ENCODE data around the gene SPNS2. TPM values are rescaled to one million over a fixed set of nuclear protein-coding genes. Genes with fewer than 3 reads are reported as not detected.

The SPNS2 gene
- total RNA-seq, 1 donor from 2014 or later: 12.4 TPM

GRCh38 chr17:4530799-4531730 lies 32.4 kb downstream of the SPNS2 start:
- DNase-seq (ENCODE audit: missing footprints) (no peak), ATAC-seq (no peak)
- intact Hi-C loops (cut with DNase I): loop anchor here (2.0 to 10.0 kb wide), 2 partner anchors 20 to 56 kb away; no protein-coding TSS in a partner anchor

GRCh38 chr17:4531988-4532736 lies 33.5 kb downstream of the SPNS2 start:
- intact Hi-C loops (cut with DNase I): loop anchor here (2.0 to 10.0 kb wide), 2 partner anchors 21 to 57 kb away; no protein-coding TSS in a partner anchor
- ATAC-seq (no peak), DNase-seq (ENCODE audit: missing footprints) (no peak)

GRCh38 chr17:4532860-4533522 lies 34.3 kb downstream of the SPNS2 start:
- no peak for DNase-seq (ENCODE audit: missing footprints)
- intact Hi-C loops (cut with DNase I): loop anchor here (10.0 kb wide), 1 partner anchor 58 kb away; no protein-coding TSS in a partner anchor

GRCh38 chr17:4533523-4534504 lies 35.1 kb downstream of the SPNS2 start:
- intact Hi-C loops (cut with DNase I): loop anchor here (10.0 kb wide), 1 partner anchor 59 kb away; no protein-coding TSS in a partner anchor
- no peak for ATAC-seq

More at GRCh38 chr17:4532860-4533522, 34.3 kb downstream of the SPNS2 start:
- no peak for ATAC-seq

GRCh38 chr17:4534515-4534914 lies 35.8 kb downstream of the SPNS2 start:
- DNase-seq (ENCODE audit: missing footprints) (no peak), ATAC-seq (no peak)
- intact Hi-C loops (cut with DNase I): loop anchor here (10.0 kb wide), 1 partner anchor 60 kb away; no protein-coding TSS in a partner anchor

More at GRCh38 chr17:4533523-4534504, 35.1 kb downstream of the SPNS2 start:
- DNase-seq (ENCODE audit: missing footprints): no peak

GRCh38 chr17:4534928-4535666 lies 36.4 kb downstream of the SPNS2 start:
- intact Hi-C loops (cut with DNase I): loop anchor here (10.0 kb wide), 1 partner anchor 60 kb away; no protein-coding TSS in a partner anchor
- DNase-seq (ENCODE audit: missing footprints) (no peak), ATAC-seq (no peak)

- no peak for ATAC-seq
- DNase-seq (ENCODE audit: missing footprints): no peak
- intact Hi-C loops (cut with DNase I): loop anchor here (2.0 to 10.0 kb wide), 2 partner anchors 35 to 61 kb away; no protein-coding TSS in a partner anchor
Measured at GRCh38 chr17:4535667-4536258, 37.1 kb downstream of the SPNS2 start.

GRCh38 chr17:4536259-4536741 lies 37.6 kb downstream of the SPNS2 start:
- ATAC-seq: peak; percentile 11
- peak; percentile 50 for DNase-seq (ENCODE audit: missing footprints)
- intact Hi-C loops (cut with DNase I): loop anchor here (2.0 to 10.0 kb wide), 2 partner anchors 35 to 61 kb away; no protein-coding TSS in a partner anchor

GRCh38 chr17:4536742-4537411 lies 38.2 kb downstream of the SPNS2 start:
- peak; percentile 49 for ATAC-seq
- intact Hi-C loops (cut with DNase I): loop anchor here (2.0 to 10.0 kb wide), 2 partner anchors 36 to 62 kb away; no protein-coding TSS in a partner anchor
- peak; percentile 64 for DNase-seq (ENCODE audit: missing footprints)

- peak; percentile 19 for ATAC-seq
- intact Hi-C loops (cut with DNase I): loop anchor here (2.0 to 10.0 kb wide), 2 partner anchors 37 to 63 kb away; no protein-coding TSS in a partner anchor
- peak; percentile 70 for DNase-seq (ENCODE audit: missing footprints)
Measured at GRCh38 chr17:4537451-4538235, 39.0 kb downstream of the SPNS2 start.

GRCh38 chr17:4538236-4539002 lies 39.7 kb downstream of the SPNS2 start:
- intact Hi-C loops (cut with DNase I): loop anchor here (10.0 kb wide), 1 partner anchor 64 kb away; no protein-coding TSS in a partner anchor
- ATAC-seq (peak; percentile 1), DNase-seq (ENCODE audit: missing footprints) (peak; percentile 59)

- ATAC-seq (no peak), DNase-seq (ENCODE audit: missing footprints) (peak; percentile 31)
- intact Hi-C loops (cut with DNase I): loop anchor here (10.0 kb wide), 1 partner anchor 64 kb away; no protein-coding TSS in a partner anchor
Measured at GRCh38 chr17:4539025-4539424, 40.3 kb downstream of the SPNS2 start.

- no peak for ATAC-seq
- peak; percentile 37 for DNase-seq (ENCODE audit: missing footprints)
- intact Hi-C loops (cut with DNase I): loop anchor here (5.0 to 10.0 kb wide), 2 partner anchors 65 to 117 kb away; no protein-coding TSS in a partner anchor
Measured at GRCh38 chr17:4539576-4540223, 41.0 kb downstream of the SPNS2 start.

Measured in Right ventricle myocardium inferior (tissue), 1 donor.